Memory B cell (primary cell): ENCODE measurements around the gene C14orf180.

Source experiments
- ATAC-seq: fragments of 150-1000 bp; cut with Tn5 transposase; 2 replicates; pipeline ENCODE4 v1.10.0; 2021; ENCODE audit warnings: low read depth, mild to moderate bottlenecking, moderate library complexity
- DNase-seq, 2 donors: peaks; one replicate each; pipeline ENCODE4 v3.0.0; 2022; ENCODE audit warnings: low spot score in 2 of 2
- H3K27ac Mint-ChIP-seq: one replicate; pipeline ENCODE4 v1.8.0; 2022; ENCODE audit warnings: mild to moderate bottlenecking, moderate library complexity, mixed read lengths
- H3K27me3 Mint-ChIP-seq: one replicate; pipeline ENCODE4 v1.8.0; 2022; ENCODE audit warnings: mixed read lengths
- H3K36me3 Mint-ChIP-seq: one replicate; pipeline ENCODE4 v1.8.0; 2022; ENCODE audit warnings: mild to moderate bottlenecking, mixed read lengths
- H3K4me1 Mint-ChIP-seq: one replicate; pipeline ENCODE4 v1.8.0; 2022; ENCODE audit warnings: mixed read lengths
- H3K4me3 Mint-ChIP-seq: one replicate; pipeline ENCODE4 v1.8.0; 2022; ENCODE audit warnings: mild to moderate bottlenecking, moderate library complexity, mixed read lengths
- H3K9me3 Mint-ChIP-seq: one replicate; pipeline ENCODE4 v1.8.0; 2022; ENCODE audit warnings: mixed read lengths

Gene C14orf180

GRCh38 chr14:104562606-104563005 lies 17.0 kb upstream of the C14orf180 start:
- Mint-ChIP-seq H3K36me3 (no peaks in the 10 kb centered on the region), H3K27me3 (peaks cover 27% of the 10 kb centered on the region), H3K4me1 (peaks cover 3% of the 10 kb centered on the region), H3K27ac (no peak overlapping the region), H3K9me3 (no peaks in the 10 kb centered on the region), H3K4me3 (no peak overlapping the region)
- DNase-seq (no peak), ATAC-seq (no peak)

- H3K4me1 Mint-ChIP-seq: peaks cover 3% of the 10 kb centered on the region
- peaks cover 27% of the 10 kb centered on the region for H3K27me3 Mint-ChIP-seq
- H3K4me3 Mint-ChIP-seq: no peak overlapping the region
- no peak overlapping the region for H3K27ac Mint-ChIP-seq
- no peak for DNase-seq
- no peaks in the 10 kb centered on the region for H3K9me3 Mint-ChIP-seq
- H3K36me3 Mint-ChIP-seq: no peaks in the 10 kb centered on the region
- peak; percentile 24 for ATAC-seq
These were observed 16.3 kb upstream of the C14orf180 start for GRCh38 chr14:104563191-104563741.

- Mint-ChIP-seq H3K4me1 (peaks cover 3% of the 10 kb centered on the region), H3K27ac (no peak overlapping the region), H3K9me3 (no peaks in the 10 kb centered on the region), H3K27me3 (peaks cover 27% of the 10 kb centered on the region), H3K36me3 (no peaks in the 10 kb centered on the region), H3K4me3 (peak overlapping the region; percentile 39)
- peak; percentile 72 for ATAC-seq
- DNase-seq: peak; percentile 56 to 68
These were observed 15.6 kb upstream of the C14orf180 start for GRCh38 chr14:104563742-104564615.

GRCh38 chr14:104564744-104565679 lies 14.6 kb upstream of the C14orf180 start:
- H3K9me3 Mint-ChIP-seq: no peaks in the 10 kb centered on the region
- no peak overlapping the region for H3K4me3 Mint-ChIP-seq
- no peaks in the 10 kb centered on the region for H3K36me3 Mint-ChIP-seq
- peaks cover 24% of the 10 kb centered on the region for H3K27me3 Mint-ChIP-seq
- DNase-seq (no peak), ATAC-seq (no peak)
- H3K4me1 Mint-ChIP-seq: peaks cover 3% of the 10 kb centered on the region
- no peak overlapping the region for H3K27ac Mint-ChIP-seq

- ATAC-seq (no peak), DNase-seq (no peak)
- Mint-ChIP-seq H3K4me1 (peaks cover 3% of the 10 kb centered on the region), H3K27me3 (peaks cover 11% of the 10 kb centered on the region), H3K4me3 (no peak overlapping the region), H3K9me3 (no peaks in the 10 kb centered on the region), H3K36me3 (no peaks in the 10 kb centered on the region), H3K27ac (no peak overlapping the region)
These were observed 12.2 kb upstream of the C14orf180 start for GRCh38 chr14:104567141-104567956.

GRCh38 chr14:104567957-104568225 lies 11.7 kb upstream of the C14orf180 start:
- Mint-ChIP-seq H3K4me3 (no peak overlapping the region), H3K4me1 (peaks cover 3% of the 10 kb centered on the region), H3K36me3 (no peaks in the 10 kb centered on the region), H3K27me3 (peaks cover 11% of the 10 kb centered on the region), H3K27ac (no peak overlapping the region), H3K9me3 (no peaks in the 10 kb centered on the region)
- ATAC-seq (no peak), DNase-seq (no peak)

- Mint-ChIP-seq H3K9me3 (no peaks in the 10 kb centered on the region), H3K36me3 (no peaks in the 10 kb centered on the region), H3K27ac (no peak overlapping the region), H3K27me3 (peaks cover 11% of the 10 kb centered on the region), H3K4me1 (peaks cover 3% of the 10 kb centered on the region), H3K4me3 (no peak overlapping the region)
- no peak for ATAC-seq
- DNase-seq: no peak
These were observed 10.9 kb upstream of the C14orf180 start for GRCh38 chr14:104568620-104569019.

- Mint-ChIP-seq H3K36me3 (no peaks in the 10 kb centered on the region), H3K27ac (no peak overlapping the region), H3K27me3 (peaks cover 5% of the 10 kb centered on the region), H3K4me1 (no peaks in the 10 kb centered on the region), H3K4me3 (no peak overlapping the region), H3K9me3 (no peaks in the 10 kb centered on the region)
- ATAC-seq (no peak), DNase-seq (no peak)
These were observed 10.1 kb upstream of the C14orf180 start for GRCh38 chr14:104569435-104569834.

GRCh38 chr14:104571246-104571645 lies 8.3 kb upstream of the C14orf180 start:
- H3K9me3 Mint-ChIP-seq: no peaks in the 10 kb centered on the region
- H3K27me3 Mint-ChIP-seq: peaks cover 2% of the 10 kb centered on the region
- H3K36me3 Mint-ChIP-seq: no peaks in the 10 kb centered on the region
- no peak for DNase-seq
- H3K27ac Mint-ChIP-seq: no peak overlapping the region
- H3K4me1 Mint-ChIP-seq: no peaks in the 10 kb centered on the region
- no peak for ATAC-seq
- no peak overlapping the region for H3K4me3 Mint-ChIP-seq

- H3K9me3 Mint-ChIP-seq: no peaks in the 10 kb centered on the region
- H3K27me3 Mint-ChIP-seq: peaks cover 2% of the 10 kb centered on the region
- H3K4me1 Mint-ChIP-seq: no peaks in the 10 kb centered on the region
- ATAC-seq: no peak
- H3K27ac Mint-ChIP-seq: no peak overlapping the region
- H3K4me3 Mint-ChIP-seq: no peak overlapping the region
- no peak for DNase-seq
- no peaks in the 10 kb centered on the region for H3K36me3 Mint-ChIP-seq
These were observed 7.4 kb upstream of the C14orf180 start for GRCh38 chr14:104572024-104572626.

GRCh38 chr14:104572668-104573067 lies 6.9 kb upstream of the C14orf180 start:
- Mint-ChIP-seq H3K9me3 (no peaks in the 10 kb centered on the region), H3K27me3 (peaks cover 5% of the 10 kb centered on the region), H3K4me1 (no peaks in the 10 kb centered on the region), H3K27ac (no peak overlapping the region), H3K36me3 (no peaks in the 10 kb centered on the region), H3K4me3 (no peak overlapping the region)
- ATAC-seq: no peak
- no peak for DNase-seq

- peaks cover 6% of the 10 kb centered on the region for H3K27me3 Mint-ChIP-seq
- no peak overlapping the region for H3K4me3 Mint-ChIP-seq
- H3K27ac Mint-ChIP-seq: no peak overlapping the region
- no peaks in the 10 kb centered on the region for H3K9me3 Mint-ChIP-seq
- DNase-seq (no peak), ATAC-seq (no peak)
- no peaks in the 10 kb centered on the region for H3K36me3 Mint-ChIP-seq
- H3K4me1 Mint-ChIP-seq: no peaks in the 10 kb centered on the region
These were observed 5.6 kb upstream of the C14orf180 start for GRCh38 chr14:104573930-104574329.

GRCh38 chr14:104574536-104574935 lies 5.0 kb upstream of the C14orf180 start:
- no peak for DNase-seq
- H3K4me3 Mint-ChIP-seq: no peak overlapping the region
- no peaks in the 10 kb centered on the region for H3K9me3 Mint-ChIP-seq
- no peaks in the 10 kb centered on the region for H3K36me3 Mint-ChIP-seq
- no peak overlapping the region for H3K27ac Mint-ChIP-seq
- H3K27me3 Mint-ChIP-seq: peaks cover 6% of the 10 kb centered on the region
- ATAC-seq: no peak
- no peaks in the 10 kb centered on the region for H3K4me1 Mint-ChIP-seq
